GM12865 (cell line): ENCODE results near the gene FAM222B.
"Not testable (repeated sequence)": the region's sequence is repeated elsewhere in the genome, so short reads cannot be mapped to it uniquely, and the experiment has no call there.

Source experiments
- DNase-seq: peaks from one replicate; pipeline ENCODE4 v3.0.0; 2010; ENCODE audit warnings: low read depth
- H3K4me3 ChIP-seq: 2 replicates; pipeline ENCODE4 v1.5.1; 2011; ENCODE audit warnings: mild to moderate bottlenecking, low read depth, low read length, control low read depth
- CTCF ChIP-seq: IDR thresholded peaks from 2 replicates; pipeline ENCODE4 v1.5.1; 2011; ENCODE audit warnings: low read length, control low read depth, low read depth, inconsistent platforms; ENCODE audit not compliant: insufficient read depth; ENCODE audit errors: missing control alignments

FAM222B gene

GRCh38 chr17:28723159-28723835 is 119.3 kb downstream of the FAM222B start:
- TF ChIP-seq CTCF: no peak
- no peak for DNase-seq
- H3K4me3 ChIP-seq: peak overlapping the region; percentile 95

GRCh38 chr17:28722417-28723158 is 120.0 kb downstream of the FAM222B start:
- H3K4me3 ChIP-seq: peak overlapping the region; percentile 95
- TF ChIP-seq CTCF: no peak
- DNase-seq: no peak

GRCh38 chr17:28720997-28721329 is 121.6 kb downstream of the FAM222B start:
- peak overlapping the region; percentile 95 for H3K4me3 ChIP-seq
- not testable (repeated sequence) for DNase-seq

GRCh38 chr17:28720247-28720996 is 122.2 kb downstream of the FAM222B start:
- H3K4me3 ChIP-seq: peak overlapping the region; percentile 95
- TF ChIP-seq CTCF: no peak
- DNase-seq: peak; percentile 66

GRCh38 chr17:28719021-28719433 is 123.6 kb downstream of the FAM222B start:
- no peak for DNase-seq
- no peak for TF ChIP-seq CTCF
- peak overlapping the region; percentile 77 for H3K4me3 ChIP-seq

GRCh38 chr17:28718333-28719020 is 124.1 kb downstream of the FAM222B start:
- H3K4me3 ChIP-seq: peak overlapping the region; percentile 77; the same call in 1 of the 2 replicates
- TF ChIP-seq CTCF: no peak
- no peak for DNase-seq

- no peak within 1 kb of the TSS for H3K4me3 ChIP-seq
- no peak for DNase-seq
- TF ChIP-seq CTCF: no peak
Measured at GRCh38 chr17:28717578-28718332, 124.8 kb downstream of the FAM222B start, which contains the start of gene RAB34. Gene RAB34, minus strand, starts transcription at chr17:28717868. Its CDS starts 602 bp downstream, at chr17:28717266.
